NCI-H1436 treated with DMSO at 0.1 percent for 48 hours (cell line): ENCODE results near the gene PYDC1.
"Not testable (repeated sequence)": the region's sequence is repeated elsewhere in the genome, so short reads cannot be mapped to it uniquely, and the experiment has no call there.

ENCODE experiments used
- DNase-seq: peaks from one replicate; lab custom pipeline; 2025; lab: John Stamatoyannopoulos, UW

PYDC1 gene

GRCh38 chr16:31221357-31222160 is 4.6 kb upstream of the PYDC1 start:
- DNase-seq: no peak

GRCh38 chr16:31219154-31219741 is 2.3 kb upstream of the PYDC1 start:
- DNase-seq: no peak

GRCh38 chr16:31217136-31217530 is 198 bp upstream of the PYDC1 start:
- DNase-seq: no peak

- peak; percentile 13 for DNase-seq
These were observed 1.4 kb downstream of the PYDC1 start for GRCh38 chr16:31215287-31216162.

- DNase-seq: no peak
These were observed 2.1 kb downstream of the PYDC1 start for GRCh38 chr16:31214708-31215286.

- DNase-seq: peak; percentile 23
These were observed 2.8 kb downstream of the PYDC1 start, which contains the start of gene TRIM72 for GRCh38 chr16:31213877-31214707. TRIM72 (plus strand) TSS chr16:31214119; CDS start chr16:31214739, 620 bp downstream.

GRCh38 chr16:31213342-31213741 is 3.6 kb downstream of the PYDC1 start:
- DNase-seq: no peak

GRCh38 chr16:31206776-31207175 is 10.2 kb downstream of the PYDC1 start:
- DNase-seq: no peak

GRCh38 chr16:31204871-31205666 is 11.9 kb downstream of the PYDC1 start:
- DNase-seq: no peak

- DNase-seq: no peak
These were observed 14.2 kb downstream of the PYDC1 start, which contains the start of gene PYCARD for GRCh38 chr16:31202414-31203375. PYCARD (minus strand) TSS chr16:31202760; CDS start chr16:31202690, 70 bp downstream.

GRCh38 chr16:31201582-31202413 is 15.1 kb downstream of the PYDC1 start:
- DNase-seq: no peak

- no peak for DNase-seq
These were observed 15.9 kb downstream of the PYDC1 start for GRCh38 chr16:31200821-31201568.

- DNase-seq: not testable (repeated sequence)
These were observed 16.8 kb downstream of the PYDC1 start for GRCh38 chr16:31200111-31200510.

- no peak for DNase-seq
These were observed 17.4 kb downstream of the PYDC1 start for GRCh38 chr16:31199430-31200041.

GRCh38 chr16:31198207-31198882 is 18.6 kb downstream of the PYDC1 start:
- DNase-seq: no peak

- DNase-seq: no peak
These were observed 20.4 kb downstream of the PYDC1 start for GRCh38 chr16:31196324-31197088.
